CD4-positive, alpha-beta T cell treated with Interleukin-21 for 1 hour (primary cell): ENCODE results near the gene TCEAL7.
"Not testable (repeated sequence)": the region's sequence is repeated elsewhere in the genome, so short reads cannot be mapped to it uniquely, and the experiment has no call there.

Source experiments
- DNase-seq: peaks from one replicate; pipeline ENCODE4 v3.0.0-alpha.2; 2020

The TCEAL7 gene, protein sequence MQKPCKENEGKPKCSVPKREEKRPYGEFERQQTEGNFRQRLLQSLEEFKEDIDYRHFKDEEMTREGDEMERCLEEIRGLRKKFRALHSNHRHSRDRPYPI

DNA sequence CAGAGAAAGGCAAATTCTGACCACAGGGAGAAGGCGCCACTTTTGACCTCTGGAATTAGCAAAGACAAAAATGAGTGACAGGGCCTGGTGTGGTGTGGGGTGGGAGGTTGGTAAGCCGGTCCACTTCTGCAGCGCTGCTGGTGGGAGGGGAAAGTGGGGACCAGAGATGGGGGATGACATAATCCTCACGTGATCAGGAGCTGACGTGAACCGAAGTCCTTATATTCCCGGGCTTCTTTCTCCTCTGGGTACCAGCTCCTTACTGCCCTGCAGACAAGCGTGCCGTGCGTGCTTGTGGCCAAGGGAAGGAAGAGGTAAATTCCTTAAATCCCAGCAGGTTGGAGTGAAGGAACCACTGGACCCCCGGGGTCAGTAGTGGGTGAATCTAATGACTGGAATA, at the start of gene TCEAL7:
TCEAL7 (plus strand) TSS at position 249 of the 400 bp plus-strand sequence. CDS start 1,165 bp downstream, outside the sequence.
- DNase-seq: no peak

DNA sequence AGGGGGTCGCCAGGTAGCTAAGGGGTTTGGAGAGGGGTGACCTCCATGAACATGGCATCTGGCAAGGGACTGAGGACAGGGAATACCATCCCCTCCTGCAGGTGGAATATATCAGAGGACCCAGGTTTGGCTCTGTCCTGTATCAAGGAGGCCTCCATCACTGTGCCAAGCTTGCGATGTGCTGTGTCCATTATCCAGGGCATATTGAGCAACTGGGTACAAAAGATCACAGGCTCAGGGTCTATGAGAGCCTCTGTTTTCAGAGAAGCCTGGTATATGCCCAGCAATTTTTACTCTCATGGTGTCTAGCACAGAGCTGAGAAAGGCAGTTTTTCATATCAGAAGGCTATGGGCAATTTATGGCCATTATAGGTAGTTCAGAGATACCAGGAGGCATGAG, 36.9 kb upstream of the TCEAL7 start:
- no peak for DNase-seq

DNA sequence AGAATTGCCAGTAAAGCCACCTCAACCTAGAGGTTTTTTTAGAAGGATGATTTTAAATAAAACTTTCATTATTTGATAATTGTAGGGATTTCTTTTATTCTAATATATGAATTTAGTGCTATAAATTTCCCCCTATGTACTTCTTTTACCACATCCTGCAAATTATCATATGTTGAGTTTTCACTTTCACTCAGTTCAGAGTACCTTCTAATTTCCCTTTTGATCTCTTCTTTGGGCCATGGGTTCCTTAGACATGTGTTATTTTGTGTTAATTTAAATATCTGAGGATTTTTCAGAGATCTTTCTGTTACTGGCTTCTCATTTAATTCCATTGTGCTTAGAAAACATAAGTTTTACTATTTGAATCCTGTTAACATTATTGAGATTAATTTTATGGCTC, 25.3 kb upstream of the TCEAL7 start:
- no peak for DNase-seq

DNA sequence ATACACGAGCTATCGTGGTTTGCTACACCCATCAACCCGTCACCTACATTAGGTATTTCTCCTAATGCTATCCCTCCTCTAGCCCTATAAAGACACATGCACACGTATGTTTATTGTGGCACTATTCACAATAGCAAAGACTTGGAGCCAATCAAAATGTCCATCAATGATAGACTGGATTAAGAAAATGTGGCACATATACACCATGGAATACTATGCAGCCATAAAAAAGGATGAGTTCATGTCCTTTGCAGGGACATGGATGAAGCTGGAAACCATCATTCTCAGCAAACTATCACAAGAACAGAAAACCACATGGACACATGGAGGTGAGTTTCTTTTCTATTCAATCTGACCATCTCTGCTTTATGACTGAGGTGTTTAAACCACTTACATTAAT, 24.4 kb upstream of the TCEAL7 start:
- not testable (repeated sequence) for DNase-seq

DNA sequence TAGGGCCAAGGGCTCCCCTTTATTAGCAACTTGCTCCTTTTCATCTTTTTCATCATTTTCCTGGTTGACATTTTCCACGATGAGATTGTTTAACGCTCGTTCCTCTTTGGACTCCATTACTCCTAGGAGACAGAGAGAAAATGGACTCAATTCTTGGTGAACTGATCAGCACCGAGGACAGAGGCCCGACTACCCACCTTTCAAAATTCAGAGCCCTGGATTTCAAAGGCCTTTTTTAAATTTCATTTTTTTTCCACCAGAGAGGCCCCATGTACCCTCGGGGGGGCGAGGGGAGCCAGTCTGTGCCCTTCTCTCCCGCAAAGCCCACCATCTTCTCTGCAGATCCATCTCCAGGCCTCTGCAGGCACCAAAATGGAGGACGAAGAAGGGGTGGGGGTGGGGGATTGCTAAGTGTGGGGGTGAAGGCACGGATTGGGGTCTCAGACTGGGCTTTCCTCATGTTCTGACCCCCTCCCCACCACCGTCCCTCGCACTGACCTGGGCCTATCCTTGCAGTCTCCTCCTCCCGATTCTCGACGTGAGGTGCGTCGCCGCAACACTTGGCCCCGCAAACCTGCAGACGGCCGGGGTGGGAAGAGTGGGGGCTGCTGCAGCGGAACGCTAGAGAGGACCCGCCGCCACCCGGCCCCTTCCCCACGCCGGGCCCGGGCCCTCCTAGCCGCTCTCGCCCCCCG, 20.0 kb upstream of the TCEAL7 start:
- no peak for DNase-seq

DNA sequence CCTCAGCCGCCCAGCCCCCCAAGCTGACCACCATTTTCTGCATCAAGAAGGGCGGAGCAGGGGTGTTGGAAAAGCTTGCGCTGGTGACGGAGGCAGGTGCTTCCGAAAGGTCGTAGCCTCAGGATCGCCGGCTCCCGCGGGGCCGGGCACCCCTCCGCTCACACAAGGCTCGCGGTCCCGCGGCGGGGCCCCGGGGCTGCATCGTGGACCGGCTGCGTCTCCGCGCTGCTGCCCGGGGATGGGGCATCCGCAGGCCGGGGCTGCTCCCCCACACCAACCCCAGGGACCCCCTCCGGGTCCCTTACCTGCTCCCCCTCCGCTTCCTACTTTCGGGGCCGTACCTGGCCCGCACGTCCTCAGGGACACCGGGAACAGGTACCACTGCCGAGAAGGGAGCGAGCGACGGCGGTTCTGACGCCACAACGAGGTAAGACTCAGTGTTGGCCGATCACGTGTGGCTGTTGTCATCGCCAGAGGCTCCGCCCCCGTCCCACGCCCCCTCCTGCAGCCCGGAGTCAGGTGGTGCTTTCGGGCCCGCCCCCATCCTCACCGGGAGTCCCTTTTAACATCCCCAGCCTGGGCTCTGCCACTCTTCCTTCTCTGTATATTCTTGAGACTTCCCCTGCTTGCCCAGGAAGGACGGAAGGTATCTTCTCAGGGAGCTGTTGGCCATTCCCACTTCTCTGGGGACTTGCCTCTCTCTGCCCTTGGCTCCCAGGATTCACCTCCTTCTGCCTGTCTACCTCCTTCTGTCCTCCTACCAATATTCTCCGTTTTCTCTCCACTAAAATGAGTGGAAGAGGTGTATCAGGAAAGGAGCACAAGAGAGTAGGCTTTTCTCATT, 19.3 kb upstream of the TCEAL7 start, which contains the start of gene BEX2:
BEX2 (minus strand) TSS at position 436 of the 844 bp plus-strand sequence. CDS start 1,014 bp downstream, outside the sequence.
- peak; percentile 87 for DNase-seq

DNA sequence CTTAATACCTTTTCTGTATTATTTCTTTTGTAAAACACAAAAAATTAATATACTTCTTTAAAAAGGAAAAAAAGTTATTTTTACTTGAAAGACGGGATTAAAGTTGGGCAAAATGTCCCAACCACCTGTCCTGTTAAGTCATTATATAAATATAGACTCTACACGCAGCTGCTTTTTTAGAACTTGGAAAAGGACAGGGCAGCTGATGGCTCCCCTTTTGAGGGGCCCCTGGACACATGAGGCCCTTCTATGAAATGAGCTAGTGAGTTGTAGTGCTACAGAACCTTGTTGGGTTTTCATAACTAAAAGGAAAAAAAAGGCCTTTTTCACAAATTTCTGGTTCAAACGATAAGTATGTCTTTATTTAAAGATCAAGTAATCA, 18.6 kb upstream of the TCEAL7 start:
- DNase-seq: no peak

DNA sequence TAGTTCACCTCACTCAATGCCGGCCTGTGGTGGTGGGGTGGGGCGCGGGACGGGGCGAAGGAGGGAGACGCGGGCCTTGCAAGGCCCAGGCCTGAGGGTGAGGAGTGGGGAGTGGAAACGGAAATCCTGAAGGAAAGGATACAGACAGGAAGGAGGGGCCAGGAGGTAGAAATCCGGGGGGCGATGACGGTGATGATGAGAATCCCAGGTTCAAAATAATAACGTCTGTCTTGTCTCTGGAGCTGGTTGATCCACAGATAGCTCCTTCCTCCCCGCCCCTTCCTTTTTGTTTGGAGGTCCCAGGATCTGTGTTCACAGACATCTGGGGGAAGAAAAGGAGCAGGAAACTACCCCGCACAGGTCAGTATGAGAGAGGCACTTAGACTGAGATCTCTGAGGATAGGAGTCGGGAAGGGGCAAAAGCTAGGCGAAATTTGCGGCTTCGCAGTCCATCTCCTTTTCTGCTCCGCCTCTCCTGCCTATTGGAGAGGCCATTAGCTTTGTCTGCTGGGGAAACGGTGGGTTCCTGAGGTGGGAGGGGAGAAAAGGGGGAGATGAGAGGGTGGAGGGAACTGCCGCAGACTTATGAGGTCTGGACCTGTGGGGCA, 746 bp downstream of the TCEAL7 start:
- DNase-seq: no peak

DNA sequence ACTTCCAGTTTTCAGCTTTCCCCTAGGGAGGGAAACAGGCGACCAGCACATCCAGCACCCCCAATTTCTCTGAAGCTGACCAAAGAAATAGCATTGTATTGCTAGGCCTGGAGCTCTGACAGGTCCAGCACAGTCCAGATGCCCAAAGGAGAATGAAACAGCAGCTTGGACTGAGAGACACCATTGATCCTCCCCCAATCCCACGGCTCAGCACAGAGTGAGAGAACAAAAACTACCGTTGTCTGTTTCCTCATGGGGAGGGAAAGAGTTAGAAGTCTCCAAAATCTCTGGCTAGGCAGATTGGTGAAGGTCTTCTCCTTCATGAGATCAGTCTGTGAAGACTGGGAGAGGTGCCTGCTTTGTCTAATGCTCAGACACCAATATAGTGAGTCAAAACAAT, 8.6 kb downstream of the TCEAL7 start:
- DNase-seq: no peak

DNA sequence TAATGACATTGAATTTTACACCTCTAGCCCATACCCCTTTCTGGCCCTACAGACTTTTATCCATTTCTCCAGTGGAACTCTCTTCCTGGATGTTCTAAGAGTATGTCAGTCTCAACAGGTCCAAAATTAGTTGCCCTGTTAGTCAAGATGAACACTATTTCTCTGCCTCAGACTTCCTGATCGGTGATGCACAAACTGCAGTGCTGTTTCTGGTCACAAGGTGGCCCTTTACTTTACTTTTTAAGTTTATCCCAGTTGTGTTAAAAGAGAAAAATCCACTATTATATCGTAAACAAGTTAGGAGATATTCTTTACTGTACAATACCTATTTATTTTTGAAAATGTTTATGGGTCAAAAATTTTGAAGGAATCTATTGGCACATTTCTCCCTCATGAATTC, 13.1 kb downstream of the TCEAL7 start:
- DNase-seq: peak; percentile 39

DNA sequence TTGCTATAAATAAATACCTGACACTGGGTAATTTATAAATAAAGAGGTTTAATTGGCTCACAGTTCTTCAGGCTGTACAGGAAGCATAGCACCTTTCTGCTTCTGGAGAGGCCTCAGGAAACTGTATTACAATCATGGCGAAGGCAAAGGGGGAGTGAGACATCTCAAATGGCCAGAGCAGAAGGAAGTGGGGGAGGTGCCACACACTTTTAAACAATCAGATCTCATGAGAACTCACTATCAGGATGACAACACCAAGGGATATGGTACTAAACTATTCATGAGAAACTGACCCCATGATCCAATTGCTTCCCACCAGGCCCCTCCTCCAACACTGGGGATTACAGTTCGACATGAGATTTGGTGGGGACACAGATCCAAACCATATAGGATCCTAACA, 14.6 kb downstream of the TCEAL7 start:
- no peak for DNase-seq

DNA sequence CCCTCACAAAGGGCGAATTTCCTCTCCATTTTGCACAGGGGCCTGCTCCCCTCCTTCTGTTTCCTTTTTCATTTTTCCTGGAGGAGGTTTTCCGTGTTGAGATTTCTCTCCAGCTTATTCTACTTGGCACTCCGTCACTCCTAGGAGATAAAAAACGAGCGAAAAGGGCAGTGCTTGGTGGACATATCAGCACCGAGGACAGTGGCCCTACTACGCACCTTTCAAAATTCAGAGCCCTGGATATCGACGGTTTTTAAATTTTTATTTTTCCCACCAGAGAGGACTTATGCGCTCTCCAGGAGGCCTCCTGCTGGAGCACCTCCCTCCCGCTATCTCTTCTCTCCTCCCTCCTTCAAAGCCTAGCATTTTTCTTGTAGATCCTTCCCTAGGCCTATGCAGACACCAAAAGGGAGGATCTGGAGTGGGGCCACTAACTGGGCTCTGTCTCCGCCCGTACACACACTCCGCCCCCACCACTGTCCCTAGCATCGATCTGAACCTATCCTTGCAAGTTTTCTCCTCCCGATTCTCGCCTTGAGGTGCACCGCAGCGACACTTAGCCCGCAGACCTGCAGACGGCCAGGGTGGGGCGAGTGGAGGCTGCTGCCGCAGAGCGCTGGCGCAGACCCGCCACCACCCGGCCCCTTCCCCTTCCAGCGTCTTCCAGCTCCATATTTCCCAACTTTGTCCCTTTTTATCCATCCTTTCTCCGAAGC, 17.8 kb downstream of the TCEAL7 start:
- DNase-seq: no peak

DNA sequence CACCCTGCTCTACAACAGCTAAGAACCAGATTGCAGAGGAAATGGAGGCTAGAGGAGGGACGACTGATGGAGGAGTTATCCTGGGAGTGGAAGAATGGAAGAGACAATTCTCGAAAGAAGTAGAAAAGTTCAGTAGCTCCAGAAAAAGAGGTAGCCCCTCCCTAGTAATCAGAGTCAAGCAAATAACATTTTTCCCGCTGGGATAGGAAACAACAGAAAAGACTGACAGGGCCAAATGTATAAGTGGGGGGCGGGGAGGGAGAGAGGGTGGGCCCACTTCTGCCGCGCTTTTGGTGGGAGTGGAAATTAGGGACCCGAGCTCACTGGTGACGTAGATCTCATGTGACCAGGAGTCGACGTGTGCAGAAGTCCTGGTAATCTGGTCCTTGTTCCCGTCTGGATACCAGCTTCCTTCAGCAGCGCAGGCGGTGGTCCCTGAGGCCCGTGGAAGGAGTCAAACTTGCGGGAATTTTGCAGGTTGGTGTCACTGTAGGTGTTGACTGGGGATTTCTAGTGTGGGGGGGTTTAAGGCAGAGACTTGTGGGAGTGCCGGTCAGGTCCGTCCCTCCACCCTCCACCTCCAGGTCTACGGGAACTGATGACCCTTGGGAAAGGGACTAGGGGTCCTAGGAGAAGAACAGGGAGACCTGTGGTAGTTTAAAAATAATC, 26.2 kb downstream of the TCEAL7 start, which contains the start of gene TCEAL9:
TCEAL9 (plus strand) TSS at position 377 of the 669 bp plus-strand sequence. CDS start 1,179 bp downstream, outside the sequence.
- no peak for DNase-seq

DNA sequence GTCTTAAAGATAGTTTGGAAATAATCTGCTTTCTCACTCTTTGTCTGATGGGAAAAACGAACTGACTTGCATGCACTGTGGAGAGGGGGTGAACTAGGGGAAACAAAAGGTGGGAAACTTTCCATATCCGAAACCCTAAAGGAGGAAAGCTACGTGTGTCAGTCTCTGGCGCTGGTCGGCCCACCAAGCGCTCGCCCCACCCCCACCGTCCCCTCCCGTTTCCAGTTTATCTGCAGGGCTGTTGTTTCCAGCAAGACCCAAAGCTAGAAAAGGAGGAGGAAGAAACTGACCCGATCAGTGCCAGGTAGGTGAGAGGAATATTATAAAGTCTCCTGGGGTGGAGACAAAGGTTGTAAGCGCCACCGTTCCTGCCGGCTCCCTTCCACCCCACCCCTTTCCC, 26.8 kb downstream of the TCEAL7 start:
- DNase-seq: no peak

DNA sequence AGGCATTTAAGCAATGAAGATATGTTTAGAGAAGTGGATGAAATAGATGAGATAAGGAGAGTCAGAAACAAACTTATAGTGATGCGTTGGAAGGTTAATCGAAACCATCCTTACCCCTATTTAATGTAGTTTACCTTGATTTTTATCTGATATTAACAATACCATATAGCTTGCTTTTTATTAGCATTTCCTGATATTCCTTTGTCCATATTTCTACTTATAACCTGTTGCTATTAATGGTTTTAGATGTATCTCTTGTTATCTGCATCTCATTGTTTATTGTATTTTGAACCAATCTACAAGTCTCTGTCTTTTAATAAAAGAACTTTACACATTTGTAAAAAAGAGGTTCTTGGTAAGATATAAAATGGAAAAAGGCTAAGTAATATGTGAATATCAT, 27.8 kb downstream of the TCEAL7 start:
- no peak for DNase-seq

DNA sequence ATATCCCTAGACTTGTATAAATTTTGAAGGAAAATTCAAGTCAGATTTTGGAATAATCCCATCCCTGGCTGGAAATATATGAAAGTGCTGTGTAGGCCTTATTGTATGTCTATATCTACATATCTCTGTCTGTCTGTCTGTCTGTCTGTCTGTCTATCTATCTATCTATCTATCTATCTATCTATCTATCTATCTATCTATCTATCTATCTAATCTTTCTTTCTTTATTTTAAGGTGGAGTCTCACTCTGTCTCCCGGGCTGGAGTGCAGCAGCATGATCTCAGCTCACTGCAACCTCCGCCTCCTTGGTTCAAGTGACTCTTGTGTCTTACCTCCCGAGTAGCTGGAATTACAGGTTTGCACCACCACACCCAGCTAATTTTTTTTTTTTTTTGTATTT, 29.6 kb downstream of the TCEAL7 start:
- not testable (repeated sequence) for DNase-seq

DNA sequence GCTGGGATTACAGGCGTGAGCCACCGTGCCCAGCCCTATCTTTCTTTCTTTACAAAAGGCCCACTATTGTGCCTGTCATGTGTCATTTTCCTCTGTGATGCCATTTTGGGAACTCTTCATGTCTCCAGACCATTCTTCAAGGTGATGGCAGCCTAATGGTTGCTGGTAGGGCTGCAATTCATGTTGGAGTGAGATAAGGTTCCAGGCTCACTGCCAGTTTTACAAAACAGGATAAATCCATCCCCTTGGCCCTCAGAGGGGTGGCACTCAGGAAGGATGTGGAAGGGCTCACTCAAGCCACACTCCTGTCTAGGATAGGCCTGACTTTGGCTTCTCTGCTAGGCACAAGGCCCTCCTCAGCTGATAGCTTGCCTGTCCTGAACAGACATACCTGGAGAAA, 30.1 kb downstream of the TCEAL7 start:
- no peak for DNase-seq

DNA sequence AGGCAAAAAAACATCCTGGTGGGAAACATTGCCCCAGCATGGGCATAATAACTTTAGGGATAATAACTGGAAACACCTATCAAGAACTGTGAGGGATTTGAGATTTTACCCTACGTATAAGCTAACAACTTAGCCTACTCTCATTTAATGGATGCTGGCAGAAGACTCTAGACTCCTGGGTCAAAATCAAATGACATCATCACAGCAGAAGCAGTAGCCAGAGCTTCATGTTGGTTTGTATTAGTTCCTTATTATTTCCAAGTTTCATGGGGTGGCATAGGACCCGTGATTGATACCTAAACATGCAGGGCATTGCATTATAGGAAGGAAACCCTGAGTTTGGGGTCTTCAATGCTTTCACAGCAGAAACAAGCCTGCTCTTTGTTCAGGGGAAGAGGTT, 30.9 kb downstream of the TCEAL7 start:
- DNase-seq: no peak

DNA sequence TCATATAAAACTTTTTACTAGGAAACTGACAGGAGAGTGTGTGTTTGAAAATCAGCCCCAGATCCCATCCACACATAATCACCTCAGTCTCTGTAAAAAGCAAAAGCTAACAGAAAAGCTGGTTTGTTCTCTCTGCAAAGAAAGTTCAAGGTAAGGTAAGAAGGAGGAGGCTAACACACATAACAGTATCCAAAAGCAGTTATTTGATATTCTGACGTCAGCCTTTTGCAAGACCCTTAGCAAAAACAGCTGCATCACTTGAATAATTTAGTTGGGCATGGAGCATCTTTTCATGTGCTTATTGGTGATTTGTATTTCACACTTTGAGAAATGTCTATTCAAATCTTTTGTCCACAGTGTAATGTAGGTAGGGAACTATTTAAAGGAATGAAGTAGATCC, 31.8 kb downstream of the TCEAL7 start:
- DNase-seq: no peak

DNA sequence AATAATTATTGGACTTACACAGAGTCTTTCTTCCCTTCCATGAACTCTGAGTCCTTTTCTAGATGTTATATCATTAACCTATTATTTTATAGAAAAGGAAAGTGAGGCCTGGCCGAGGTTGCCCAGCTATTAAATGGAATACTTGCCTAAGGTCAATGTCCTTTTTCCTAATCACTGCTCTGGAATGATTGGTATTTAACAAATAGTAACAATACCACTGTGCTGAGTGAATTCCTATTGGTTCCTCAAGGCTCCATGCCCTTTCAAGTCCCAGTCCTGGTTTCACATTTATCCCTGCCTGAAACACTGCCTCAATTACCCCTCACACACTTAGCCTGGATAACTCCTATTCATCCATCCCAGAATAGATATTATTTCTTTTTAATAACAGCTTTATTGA, 32.4 kb downstream of the TCEAL7 start:
- DNase-seq: no peak

DNA sequence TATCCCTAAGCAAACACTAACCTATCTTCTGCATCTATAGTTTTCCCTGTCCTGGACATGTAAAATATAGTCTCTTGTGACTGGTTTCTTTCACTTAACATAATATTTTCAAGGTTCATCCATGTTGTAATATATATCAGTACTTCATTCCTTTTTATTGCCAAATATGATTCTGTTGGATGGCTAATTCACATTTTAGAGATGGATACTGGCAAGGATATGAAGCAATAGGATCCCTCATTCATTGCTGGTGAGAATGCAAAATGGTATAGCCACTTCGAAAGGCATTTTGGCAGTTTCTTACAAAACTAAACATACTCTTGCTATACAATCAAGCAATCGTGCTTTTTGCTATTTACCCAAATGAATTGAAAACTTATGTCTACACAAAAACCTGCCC, 33.0 kb downstream of the TCEAL7 start:
- no peak for DNase-seq

DNA sequence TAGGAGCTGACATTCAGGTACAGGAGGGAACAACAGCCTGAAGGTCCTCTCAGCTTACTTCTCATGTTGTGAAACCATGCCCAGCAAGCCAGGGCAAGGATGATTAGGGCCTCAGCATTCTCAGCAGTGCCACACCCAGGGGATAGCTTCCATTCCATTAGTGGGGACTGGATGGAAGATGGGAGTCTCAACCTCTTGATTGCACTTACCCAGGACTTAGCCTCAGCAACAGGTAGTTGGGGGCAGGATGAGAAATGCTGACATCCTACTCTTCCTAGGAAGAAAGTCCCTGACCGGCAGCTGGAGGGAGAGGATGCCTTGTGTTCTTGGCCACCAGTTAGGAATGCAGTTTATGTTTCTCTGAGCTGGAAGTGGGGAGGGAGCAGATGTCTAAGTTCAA, 37.5 kb downstream of the TCEAL7 start:
- DNase-seq: no peak
